Left colon (tissue), 2 donors: Measurements from ENCODE around the gene REG4. TPM values are rescaled to one million over a fixed set of nuclear protein-coding genes. Genes with fewer than 3 reads are reported as not detected.

Experiments
- ATAC-seq: fragments of 200-7000 bp; cut with Tn5 transposase; one replicate; pipeline ENCODE4 v1.9.1; 2020; ENCODE audit warnings: mild to moderate bottlenecking, moderate library complexity
- DNase-seq, 2 donors: peaks; one replicate each; pipeline ENCODE4 v3.0.0-alpha.2; 2020
- intact Hi-C, 2 donors: fragments of 100-400 bp; cut with DNase I in 1 of 2; cut with micrococcal nuclease in 1 of 2; formaldehyde crosslinking; loops; one replicate each; pipeline versions ENCODE4 v1.11.2 to v1.14.0; 2022; cut with DNase I, micrococcal nuclease
- total RNA-seq, 2 donors: library from RNA; stranded (reverse); fragmentation: NEBNext Ultra II Directional; extraction: Animal tissue kit (Norgen Biotek cat#: 25700); gene quantifications; one replicate each; pipeline ENCODE4 v1.2.1, GENCODE V29; 2021
- donor health status: DM: no; HTN: no; CAD: no.
- donor health status: DM: yes; HTN: yes; CAD: no.

Gene REG4
- total RNA-seq, 2 donors from 2014 or later, result 35.7 to 37.5 TPM

DNA sequence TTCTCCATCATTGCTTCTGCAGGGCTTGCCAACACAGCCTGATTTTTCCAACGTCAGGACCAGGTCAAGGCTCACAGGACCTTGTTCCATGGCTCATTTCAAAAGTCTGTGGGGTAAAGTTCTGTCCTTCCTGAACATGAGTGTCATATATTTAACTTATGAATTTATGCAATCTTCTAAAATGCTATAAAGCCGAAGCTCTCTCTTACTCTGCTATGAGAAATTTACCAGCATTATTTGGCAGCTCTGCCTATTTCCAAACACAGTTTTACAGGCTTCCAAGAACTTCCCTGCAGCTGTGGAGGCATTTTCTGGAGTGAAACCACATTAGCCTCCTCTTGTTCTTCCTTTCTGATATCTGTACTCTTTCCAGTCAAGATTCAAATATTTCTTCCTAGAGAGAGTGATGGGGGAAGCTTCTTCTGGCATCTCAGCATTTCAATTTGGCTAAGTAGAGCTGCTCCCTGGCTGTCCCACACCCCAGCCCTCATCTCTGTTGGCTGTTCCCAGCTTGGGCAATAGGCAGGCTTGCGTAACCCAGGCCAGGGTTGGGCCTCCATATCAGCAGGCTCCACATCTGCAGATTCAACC lies 27.0 kb downstream of the REG4 start:
- peak; percentile 51 to 69 for DNase-seq
- intact Hi-C loops, result no loop called here
- ATAC-seq, result no peak

DNA sequence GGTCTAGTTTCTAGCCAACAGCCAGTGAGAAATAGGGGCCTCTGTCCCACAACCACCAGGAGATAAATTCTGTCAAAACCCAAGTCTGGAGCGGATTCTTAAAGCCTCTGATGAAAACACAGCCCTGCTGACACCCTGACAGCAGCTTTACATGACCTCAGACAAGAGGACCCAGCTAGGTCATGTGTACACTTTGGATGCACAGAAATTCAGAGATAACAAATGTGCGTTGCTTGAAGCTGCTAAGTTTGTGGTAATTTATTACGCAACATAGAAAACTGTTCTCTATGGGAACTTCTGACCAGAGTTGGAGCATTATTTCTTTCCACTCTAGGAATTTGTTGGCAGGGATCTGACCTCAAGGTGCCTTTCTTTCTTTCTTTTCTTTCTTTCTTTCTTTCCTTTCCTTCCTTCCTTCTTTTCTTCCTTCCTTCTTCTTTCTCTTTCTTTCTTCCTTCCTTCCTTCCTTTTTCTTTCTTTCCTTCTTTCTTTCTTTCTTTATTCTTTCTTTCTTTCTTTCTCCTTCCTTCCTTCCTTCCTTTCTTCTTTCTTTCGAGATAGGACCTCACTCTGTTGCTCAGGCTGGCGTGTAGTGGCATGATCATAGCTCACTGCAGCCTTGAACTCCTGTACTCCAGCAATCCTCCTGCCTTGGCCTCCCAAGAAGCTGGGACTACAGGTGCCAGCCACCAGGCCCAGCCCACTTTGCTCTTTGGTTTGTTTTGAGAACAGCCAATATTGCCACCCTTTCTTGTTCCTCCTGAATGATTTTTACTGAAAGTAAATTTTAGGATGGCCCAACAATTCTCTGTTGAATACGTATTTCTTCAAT lies 27.7 kb downstream of the REG4 start:
- ATAC-seq, result no peak
- intact Hi-C loops, result no loop called here
- no peak for DNase-seq

- DNase-seq (no peak), ATAC-seq (peak; percentile 15)
- intact Hi-C loops, result no loop called here
Observed at GRCh38 chr1:119782631-119783325, 28.5 kb downstream of the REG4 start.

DNA sequence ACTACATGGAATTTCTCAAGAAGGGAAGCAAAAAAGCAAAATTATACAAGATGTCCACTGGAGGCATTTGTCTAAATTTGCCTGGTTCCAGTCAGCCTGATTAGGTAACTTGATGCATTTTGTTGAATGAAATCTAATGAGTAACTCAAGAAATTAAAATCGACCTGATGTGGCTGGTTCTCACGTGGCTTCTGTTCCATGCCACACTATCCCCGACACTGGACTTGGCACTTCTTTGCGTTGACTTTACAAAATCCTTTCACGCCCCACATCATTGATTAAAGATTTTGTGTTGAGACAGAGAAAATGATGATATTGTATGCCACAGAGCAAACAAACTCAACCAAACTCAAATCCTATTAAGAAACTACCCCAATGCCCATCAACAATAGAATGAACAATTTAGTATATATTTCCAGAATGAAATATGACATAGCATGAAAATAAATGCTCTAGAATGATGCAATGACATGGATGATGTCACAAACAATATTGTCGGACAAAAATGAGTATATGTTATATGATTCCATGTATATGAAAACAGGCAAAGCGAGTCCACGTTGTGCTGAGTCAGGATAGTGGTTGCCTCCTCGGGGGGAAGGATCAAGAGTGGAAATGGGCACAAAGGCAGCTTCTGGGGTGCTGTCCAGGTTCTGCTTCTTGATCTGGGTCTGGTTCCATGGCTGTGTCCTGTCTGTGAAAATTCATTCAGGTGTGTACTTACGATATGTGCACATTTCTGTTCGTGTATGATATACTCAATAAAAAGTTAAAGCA lies 29.6 kb downstream of the REG4 start:
- DNase-seq (no peak), ATAC-seq (no peak)
- intact Hi-C loops, result no loop called here

DNA sequence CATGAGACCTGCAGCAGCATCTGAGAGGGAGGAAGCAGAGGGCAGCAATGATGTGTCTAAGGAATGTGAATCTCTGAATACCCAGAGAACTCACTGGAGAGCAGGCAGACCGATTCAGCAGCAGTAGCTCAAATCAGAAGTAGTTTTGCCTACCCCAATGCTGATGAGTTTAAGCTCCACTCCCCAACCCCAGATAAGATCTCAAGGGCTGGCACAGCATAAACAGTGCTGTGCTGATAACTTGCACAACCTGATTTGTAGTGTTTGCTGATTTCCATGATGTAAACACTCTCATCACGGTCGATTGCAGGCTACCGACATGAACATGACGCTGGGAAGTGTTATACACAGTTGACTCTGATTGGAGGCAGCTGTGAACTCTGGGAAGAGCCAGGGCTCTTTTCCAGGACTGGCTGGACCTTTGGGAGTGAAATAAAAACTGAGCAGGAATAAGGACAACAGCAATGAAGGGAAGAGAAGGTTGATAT lies 31.3 kb downstream of the REG4 start:
- intact Hi-C loops, result no loop called here
- DNase-seq, result peak; percentile 55 to 70
- peak; percentile 76 for ATAC-seq

DNA sequence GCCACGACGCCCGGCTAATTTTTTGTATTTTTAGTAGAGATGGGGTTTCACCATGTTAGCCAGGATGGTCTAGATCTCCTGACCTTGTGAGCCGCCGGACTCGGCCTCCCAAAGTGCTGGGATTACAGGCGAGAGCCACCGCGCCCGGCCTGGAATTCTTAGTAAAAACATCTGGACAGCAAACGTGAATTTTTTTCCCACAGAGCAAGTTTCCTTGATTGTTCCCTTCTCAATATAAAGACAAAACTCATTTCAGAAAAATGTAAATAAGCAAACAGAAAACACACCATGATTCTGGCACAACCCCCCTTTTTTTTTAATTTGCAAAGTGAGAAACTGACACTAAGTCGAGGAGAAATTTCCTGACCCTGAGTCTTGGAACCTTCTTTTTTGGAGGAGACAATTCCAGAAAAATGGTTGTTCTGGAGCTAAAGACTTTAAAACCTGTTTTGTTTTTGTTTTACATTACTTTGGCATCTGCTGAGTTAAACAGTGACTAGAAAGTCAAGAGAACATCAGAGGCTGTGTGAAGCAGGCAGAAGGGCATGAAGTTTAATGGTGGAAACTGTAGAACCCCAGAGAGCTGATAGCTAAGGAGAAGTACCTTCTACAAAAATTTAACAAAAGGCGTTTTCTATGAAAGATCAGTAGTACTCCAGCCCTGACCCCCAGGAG lies 32.2 kb downstream of the REG4 start:
- ATAC-seq, result peak; percentile 43
- peak in 1 of 2 donors; percentile 26 for DNase-seq
- intact Hi-C loops, result no loop called here

DNA sequence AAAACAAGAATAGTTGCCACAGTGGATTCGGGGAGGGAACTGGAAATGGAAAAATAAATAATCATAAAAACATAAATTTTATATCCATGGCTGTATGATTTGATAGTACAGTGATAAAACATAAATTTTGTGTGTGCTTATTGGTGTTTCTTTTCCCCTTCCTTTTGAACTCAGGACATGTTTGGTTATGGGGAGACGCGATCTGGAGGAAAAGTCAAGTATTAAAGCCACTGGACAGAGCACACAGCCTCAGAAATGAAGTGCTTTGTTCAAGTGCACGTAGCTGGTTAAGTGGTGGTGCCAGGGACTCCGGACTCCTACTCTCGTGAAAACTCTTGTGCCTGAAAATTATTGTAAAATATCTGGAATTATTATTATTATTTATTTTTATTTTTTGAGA lies 32.9 kb downstream of the REG4 start:
- DNase-seq, result no peak

GRCh38 chr1:119774746-119775490 lies 36.3 kb downstream of the REG4 start:
- DNase-seq, result peak; percentile 62 to 64
- ATAC-seq, result peak; percentile 51
- intact Hi-C loops, result no loop called here

More for the DNA sequence above, 32.9 kb downstream of the REG4 start:
- intact Hi-C loops, result no loop called here
- peak; percentile 50 for ATAC-seq

DNA sequence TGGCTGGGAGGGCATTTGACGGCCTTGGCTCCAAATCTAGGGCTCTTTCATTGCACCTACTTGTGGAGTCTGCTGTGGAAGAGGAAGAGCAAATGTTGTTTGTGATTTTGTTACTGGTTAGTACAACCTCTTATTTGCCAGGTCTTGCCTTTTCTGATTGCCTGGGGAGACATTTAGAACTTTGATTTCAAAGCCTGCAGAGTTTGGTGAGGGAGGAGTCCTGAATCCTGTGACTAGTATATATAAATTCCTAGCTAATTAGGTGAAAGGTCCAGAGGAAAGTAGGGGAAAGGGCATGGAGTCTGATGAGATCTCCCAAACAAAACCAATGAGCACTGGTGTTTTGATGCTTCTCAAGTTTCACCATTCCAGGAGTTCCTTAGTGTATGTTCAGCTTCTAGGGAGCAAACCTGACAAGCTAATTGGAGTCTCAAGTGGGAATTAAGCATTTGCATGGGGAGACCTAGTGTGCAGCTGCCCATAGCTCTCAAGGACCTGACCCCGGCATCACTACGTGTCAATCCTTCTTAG lies 37.5 kb downstream of the REG4 start:
- intact Hi-C loops, result no loop called here
- ATAC-seq, result peak; percentile 43
- no peak for DNase-seq

- intact Hi-C loops, result no loop called here
- DNase-seq (no peak), ATAC-seq (no peak)
Observed at GRCh38 chr1:119772298-119772697, 39.0 kb downstream of the REG4 start.

DNA sequence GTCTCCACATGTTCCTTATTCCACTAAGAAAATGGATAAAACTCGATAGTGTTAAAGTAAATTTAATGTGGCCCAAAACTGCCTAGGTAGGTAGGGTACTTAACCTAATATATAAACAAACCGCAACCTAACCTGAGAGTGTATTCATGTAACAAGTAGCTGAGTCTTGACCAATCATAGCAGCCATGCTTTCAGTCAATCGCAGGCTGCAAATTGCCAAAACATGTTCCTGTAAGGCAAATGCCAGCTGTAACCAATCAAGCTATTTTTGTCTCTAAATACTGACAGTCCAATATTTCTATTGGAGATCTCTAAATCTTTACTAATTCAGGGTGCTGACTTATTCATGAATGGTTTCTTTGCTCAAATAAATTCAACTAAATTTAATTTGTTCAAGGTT lies 39.5 kb downstream of the REG4 start:
- intact Hi-C loops, result no loop called here
- DNase-seq (no peak), ATAC-seq (no peak)

DNA sequence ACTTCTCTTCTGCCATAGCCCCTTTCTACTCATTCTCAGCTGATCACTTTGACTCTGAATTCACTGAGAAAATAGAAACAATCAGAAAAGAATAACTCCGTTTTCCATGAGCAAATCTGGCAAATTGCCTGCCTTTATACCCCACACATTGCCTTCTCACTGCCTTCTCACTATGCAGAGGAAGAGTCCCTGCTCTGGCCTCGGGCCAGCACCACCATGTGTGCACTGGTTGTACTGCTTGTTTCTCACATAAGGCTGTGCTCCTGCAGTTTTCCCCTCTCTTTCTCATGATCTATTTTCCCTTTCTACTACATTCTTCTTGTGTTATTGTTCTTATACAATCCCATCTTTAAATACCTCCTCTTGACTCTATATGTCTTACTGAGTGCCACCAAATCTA lies 40.2 kb downstream of the REG4 start:
- peak in 1 of 2 donors; percentile 59 for DNase-seq
- ATAC-seq, result no peak
- intact Hi-C loops, result no loop called here

- ATAC-seq, result peak; percentile 76
Observed at GRCh38 chr1:119768778-119769177, 42.5 kb downstream of the REG4 start, which contains the start of gene HMGCS2. TSS of gene HMGCS2 (minus strand) at chr1:119768905. CDS start at chr1:119768844, 61 bp downstream.

GRCh38 chr1:119767486-119767885 lies 43.8 kb downstream of the REG4 start:
- DNase-seq, result no peak
- intact Hi-C loops, result no loop called here
- ATAC-seq, result no peak

More at GRCh38 chr1:119768778-119769177, 42.5 kb downstream of the REG4 start, which contains the start of gene HMGCS2:
- DNase-seq, result peak; percentile 84 to 88
- intact Hi-C loops, result no loop called here

DNA sequence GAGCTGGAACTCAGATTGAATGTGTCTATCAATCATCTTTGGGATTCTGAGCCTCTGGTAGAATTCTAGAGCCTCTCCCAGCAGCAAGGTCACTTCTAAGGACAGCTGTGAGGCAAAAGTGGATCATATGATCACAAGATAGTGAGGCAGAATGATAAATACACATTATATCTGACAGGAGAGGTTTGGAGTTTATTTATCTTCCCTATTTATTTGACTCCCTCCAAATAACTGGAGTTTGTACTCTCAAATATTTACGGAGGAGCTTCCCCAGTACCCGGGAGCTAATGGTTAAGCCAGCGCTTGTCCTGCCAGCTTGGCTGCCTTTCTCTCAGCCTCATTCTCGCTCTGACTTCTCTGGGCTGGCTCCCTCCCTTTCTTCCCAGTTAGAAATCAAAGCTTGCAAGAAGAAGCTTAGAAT lies 44.9 kb downstream of the REG4 start:
- ATAC-seq (peak; percentile 52), DNase-seq (peak; percentile 55 to 61)
- intact Hi-C loops, result no loop called here

- ATAC-seq, result no peak
- intact Hi-C loops, result no loop called here
Observed at GRCh38 chr1:119764220-119764619, 47.0 kb downstream of the REG4 start.

DNA sequence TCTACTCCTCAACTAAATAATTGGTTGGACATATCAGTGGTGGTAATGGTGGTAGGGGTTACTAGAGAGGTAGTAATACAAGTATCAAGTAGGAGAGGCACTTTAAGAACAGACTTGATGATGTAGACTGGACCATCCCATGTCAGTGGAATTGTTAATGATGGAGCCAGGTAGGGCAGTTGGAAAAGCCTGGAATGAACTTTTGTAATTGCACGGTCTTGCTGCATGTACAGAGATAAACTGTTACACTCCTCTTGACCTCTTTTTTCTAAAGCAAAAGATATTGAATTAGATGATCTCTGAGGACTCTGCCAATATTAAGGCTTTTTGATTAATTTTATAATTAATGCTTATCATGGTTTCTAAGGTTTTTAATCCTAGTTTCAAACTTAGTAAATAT lies 48.3 kb downstream of the REG4 start:
- intact Hi-C loops, result no loop called here
- DNase-seq (no peak), ATAC-seq (no peak)

More at GRCh38 chr1:119764220-119764619, 47.0 kb downstream of the REG4 start:
- no peak for DNase-seq
